ENCODE data around the gene ZDHHC8.

DNA sequence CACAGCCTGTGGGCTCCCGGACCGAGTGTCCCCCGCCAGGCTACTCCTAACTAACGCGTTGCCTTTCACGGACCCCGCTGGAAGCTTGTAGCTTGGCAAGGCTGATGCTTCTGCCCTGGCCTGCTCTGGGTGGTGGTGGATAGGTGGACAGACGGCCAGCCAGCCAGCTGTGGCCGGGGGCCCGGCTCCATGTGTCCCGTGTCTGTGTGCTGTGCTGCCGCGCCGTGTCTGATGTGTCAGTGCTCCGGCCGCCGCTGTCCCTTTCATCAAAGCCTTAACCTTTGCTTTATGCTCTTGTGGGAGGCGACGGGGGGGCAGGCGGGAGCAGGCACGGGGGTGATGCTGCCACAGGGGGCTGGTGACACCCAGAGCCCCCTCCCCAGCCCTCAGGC, 14.2 kb downstream of the ZDHHC8 start:
- TF ChIP-seq, protein P1, sequence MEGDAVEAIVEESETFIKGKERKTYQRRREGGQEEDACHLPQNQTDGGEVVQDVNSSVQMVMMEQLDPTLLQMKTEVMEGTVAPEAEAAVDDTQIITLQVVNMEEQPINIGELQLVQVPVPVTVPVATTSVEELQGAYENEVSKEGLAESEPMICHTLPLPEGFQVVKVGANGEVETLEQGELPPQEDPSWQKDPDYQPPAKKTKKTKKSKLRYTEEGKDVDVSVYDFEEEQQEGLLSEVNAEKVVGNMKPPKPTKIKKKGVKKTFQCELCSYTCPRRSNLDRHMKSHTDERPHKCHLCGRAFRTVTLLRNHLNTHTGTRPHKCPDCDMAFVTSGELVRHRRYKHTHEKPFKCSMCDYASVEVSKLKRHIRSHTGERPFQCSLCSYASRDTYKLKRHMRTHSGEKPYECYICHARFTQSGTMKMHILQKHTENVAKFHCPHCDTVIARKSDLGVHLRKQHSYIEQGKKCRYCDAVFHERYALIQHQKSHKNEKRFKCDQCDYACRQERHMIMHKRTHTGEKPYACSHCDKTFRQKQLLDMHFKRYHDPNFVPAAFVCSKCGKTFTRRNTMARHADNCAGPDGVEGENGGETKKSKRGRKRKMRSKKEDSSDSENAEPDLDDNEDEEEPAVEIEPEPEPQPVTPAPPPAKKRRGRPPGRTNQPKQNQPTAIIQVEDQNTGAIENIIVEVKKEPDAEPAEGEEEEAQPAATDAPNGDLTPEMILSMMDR (IDR thresholded peaks at IDR 0.05): no peak
- TF ChIP-seq POLR2A (IDR thresholded peaks at IDR 0.05): no peak
